K562 (cell line): Measurements from ENCODE around the gene GDF2. TPM values are rescaled to one million over a fixed set of nuclear protein-coding genes. Genes with fewer than 3 reads are reported as not detected.
A peak's percentile ranks its signal among the peaks of the same experiment; 100 is the strongest.

Experiments used
- ATF7 ChIP-seq: fragments of 450-650 bp; IDR thresholded peaks from 2 replicates; pipeline ENCODE4 v1.7.1; 2014; ENCODE audit warnings: mild to moderate bottlenecking, moderate library complexity
- C11orf30 ChIP-seq: fragments of 450-650 bp; IDR thresholded peaks from 2 replicates; pipeline ENCODE4 v1.6.1; 2016; ENCODE audit warnings: low read depth, mild to moderate bottlenecking
- CC2D1A ChIP-seq: fragments of 450-650 bp; IDR thresholded peaks from 2 replicates; pipeline ENCODE4 v1.6.1; 2017; ENCODE audit warnings: mild to moderate bottlenecking
- CREB3L1 ChIP-seq: fragments of 450-650 bp; IDR thresholded peaks from 2 replicates; pipeline ENCODE4 v1.6.1; 2014; ENCODE audit warnings: low read depth, mild to moderate bottlenecking, moderate library complexity, borderline replicate concordance
- DNMT1 ChIP-seq: fragments of 450-650 bp; IDR thresholded peaks from 2 replicates; pipeline ENCODE4 v1.6.1; 2016; ENCODE audit warnings: antibody characterized with exemption, mild to moderate bottlenecking
- E2F3 ChIP-seq: fragments of 250-450 bp; sonication (Bioruptor Pico); IDR thresholded peaks from 2 replicates; pipeline ENCODE4 v1.4.0; 2020; ENCODE audit warnings: mild to moderate bottlenecking
- GTF2F1 ChIP-seq: IDR thresholded peaks from 2 replicates; pipeline ENCODE4 v1.6.1; 2011; ENCODE audit warnings: low read depth, low read length, improper control_type of control experiment
- HMGN3 ChIP-seq: IDR thresholded peaks from 2 replicates; pipeline ENCODE4 v1.6.1; 2011; ENCODE audit warnings: borderline replicate concordance, low read depth, mild to moderate bottlenecking, mixed read lengths, low read length; ENCODE audit not compliant: insufficient read length; ENCODE audit errors: extremely low read depth
- LARP7 ChIP-seq: fragments of 450-650 bp; IDR thresholded peaks from 2 replicates; pipeline ENCODE4 v1.6.1; 2016
- PPARD ChIP-seq: fragments of 250-450 bp; sonication (Bioruptor Pico); IDR thresholded peaks from 2 replicates; pipeline ENCODE4 v1.8.0; 2022; ENCODE audit warnings: inconsistent platforms, mild to moderate bottlenecking, moderate library complexity
- SIRT6 ChIP-seq: IDR thresholded peaks from one replicate; pipeline ENCODE4 v1.6.1; 2012; ENCODE audit warnings: low read depth, mild to moderate bottlenecking, control low read depth, inconsistent platforms, low read length, moderate library complexity
- ZNF140 ChIP-seq: fragments of 250-450 bp; sonication (Bioruptor Pico); IDR thresholded peaks from 2 replicates; pipeline ENCODE4 v1.8.0; 2021; ENCODE audit warnings: moderate library complexity, mild to moderate bottlenecking, inconsistent platforms
- ZNF644 ChIP-seq: fragments of 200-800 bp; sonication (Bioruptor generic); IDR thresholded peaks from 2 replicates; pipeline ENCODE4 v1.6.1; 2016; ENCODE audit warnings: low read depth, missing genetic modification characterization, missing compliant biosample characterization
- polyA plus RNA-seq, 8 experiments: library from polyadenylated mRNA; depleted of rRNA in 4 of 8; stranded (reverse) in 5 of 8; unstranded in 3 of 8; fragments of >200 nt; fragmentation: Nextera tagmentation in 2 of 8; fragmentation: Illumina TruSeq in 1 of 8; extraction: Ambion mirVana in 2 of 8; extraction: Trizol in 1 of 8; gene quantifications; 2 replicates each; pipeline versions ENCODE4 v1.2.1 to v1.2.3, GENCODE V29; 2011 to 2014; ENCODE audit warnings: inconsistent platforms in 1 of 8, missing spikeins in 1 of 8
- total RNA-seq, 7 experiments: library from RNA; depleted of rRNA in 6 of 7; stranded (reverse); fragments of >200 nt in 6 of 7; fragmentation: Illumina TruSeq in 2 of 7; extraction: Trizol in 2 of 7; gene quantifications; 2 replicates each; pipeline versions ENCODE4 v1.2.1 to v1.2.3, GENCODE V29; 2011 to 2021; ENCODE audit warnings: low replicate concordance in 1 of 7
- TF ChIP-seq, protein P1 (sequence below): sonication (generic); formaldehyde crosslinking; IDR thresholded peaks from 2 replicates; pipeline ENCODE4 v1.8.0; 2022; ENCODE audit warnings: mild to moderate bottlenecking, missing genetic modification reagents
- TF ChIP-seq, protein P2 (sequence below): sonication (generic); formaldehyde crosslinking; IDR thresholded peaks from 2 replicates; pipeline ENCODE4 v1.8.1; 2022; ENCODE audit warnings: missing genetic modification reagents
- TF ChIP-seq, protein P3 (sequence below): fragments of 150-350 bp; IDR thresholded peaks from 2 replicates; pipeline ENCODE4 v1.6.1; 2014; ENCODE audit warnings: low read depth, mild to moderate bottlenecking, low read length, borderline replicate concordance

Gene GDF2
- total and polyA plus RNA-seq, 9 of the 15 experiments (the other 6 are each of a cell fraction or from before 2014, with no cell fraction given) = 0.08 to 0.58 (median 0.27) TPM; not detected in 2

- TF ChIP-seq, protein P1, sequence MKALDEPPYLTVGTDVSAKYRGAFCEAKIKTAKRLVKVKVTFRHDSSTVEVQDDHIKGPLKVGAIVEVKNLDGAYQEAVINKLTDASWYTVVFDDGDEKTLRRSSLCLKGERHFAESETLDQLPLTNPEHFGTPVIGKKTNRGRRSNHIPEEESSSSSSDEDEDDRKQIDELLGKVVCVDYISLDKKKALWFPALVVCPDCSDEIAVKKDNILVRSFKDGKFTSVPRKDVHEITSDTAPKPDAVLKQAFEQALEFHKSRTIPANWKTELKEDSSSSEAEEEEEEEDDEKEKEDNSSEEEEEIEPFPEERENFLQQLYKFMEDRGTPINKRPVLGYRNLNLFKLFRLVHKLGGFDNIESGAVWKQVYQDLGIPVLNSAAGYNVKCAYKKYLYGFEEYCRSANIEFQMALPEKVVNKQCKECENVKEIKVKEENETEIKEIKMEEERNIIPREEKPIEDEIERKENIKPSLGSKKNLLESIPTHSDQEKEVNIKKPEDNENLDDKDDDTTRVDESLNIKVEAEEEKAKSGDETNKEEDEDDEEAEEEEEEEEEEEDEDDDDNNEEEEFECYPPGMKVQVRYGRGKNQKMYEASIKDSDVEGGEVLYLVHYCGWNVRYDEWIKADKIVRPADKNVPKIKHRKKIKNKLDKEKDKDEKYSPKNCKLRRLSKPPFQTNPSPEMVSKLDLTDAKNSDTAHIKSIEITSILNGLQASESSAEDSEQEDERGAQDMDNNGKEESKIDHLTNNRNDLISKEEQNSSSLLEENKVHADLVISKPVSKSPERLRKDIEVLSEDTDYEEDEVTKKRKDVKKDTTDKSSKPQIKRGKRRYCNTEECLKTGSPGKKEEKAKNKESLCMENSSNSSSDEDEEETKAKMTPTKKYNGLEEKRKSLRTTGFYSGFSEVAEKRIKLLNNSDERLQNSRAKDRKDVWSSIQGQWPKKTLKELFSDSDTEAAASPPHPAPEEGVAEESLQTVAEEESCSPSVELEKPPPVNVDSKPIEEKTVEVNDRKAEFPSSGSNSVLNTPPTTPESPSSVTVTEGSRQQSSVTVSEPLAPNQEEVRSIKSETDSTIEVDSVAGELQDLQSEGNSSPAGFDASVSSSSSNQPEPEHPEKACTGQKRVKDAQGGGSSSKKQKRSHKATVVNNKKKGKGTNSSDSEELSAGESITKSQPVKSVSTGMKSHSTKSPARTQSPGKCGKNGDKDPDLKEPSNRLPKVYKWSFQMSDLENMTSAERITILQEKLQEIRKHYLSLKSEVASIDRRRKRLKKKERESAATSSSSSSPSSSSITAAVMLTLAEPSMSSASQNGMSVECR (CRISPR knock-in tag) = no peak
- TF ChIP-seq LARP7 (no peak), ZNF140 (CRISPR knock-in tag) (no peak), HMGN3 (peak; percentile 75), ATF7 (peak; percentile 36; the same call in 1 of the 2 replicates), PPARD (CRISPR knock-in tag) (no peak), GTF2F1 (no peak), C11orf30 (no peak), ZNF644 (no peak), SIRT6 (no peak), CREB3L1 (no peak), DNMT1 (no peak), CC2D1A (peak; percentile 41; the same call in 1 of the 2 replicates), E2F3 (CRISPR knock-in tag) (no peak)
- TF ChIP-seq, protein P2, sequence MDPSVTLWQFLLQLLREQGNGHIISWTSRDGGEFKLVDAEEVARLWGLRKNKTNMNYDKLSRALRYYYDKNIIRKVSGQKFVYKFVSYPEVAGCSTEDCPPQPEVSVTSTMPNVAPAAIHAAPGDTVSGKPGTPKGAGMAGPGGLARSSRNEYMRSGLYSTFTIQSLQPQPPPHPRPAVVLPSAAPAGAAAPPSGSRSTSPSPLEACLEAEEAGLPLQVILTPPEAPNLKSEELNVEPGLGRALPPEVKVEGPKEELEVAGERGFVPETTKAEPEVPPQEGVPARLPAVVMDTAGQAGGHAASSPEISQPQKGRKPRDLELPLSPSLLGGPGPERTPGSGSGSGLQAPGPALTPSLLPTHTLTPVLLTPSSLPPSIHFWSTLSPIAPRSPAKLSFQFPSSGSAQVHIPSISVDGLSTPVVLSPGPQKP (CRISPR knock-in tag) = no peak
- TF ChIP-seq, protein P3, sequence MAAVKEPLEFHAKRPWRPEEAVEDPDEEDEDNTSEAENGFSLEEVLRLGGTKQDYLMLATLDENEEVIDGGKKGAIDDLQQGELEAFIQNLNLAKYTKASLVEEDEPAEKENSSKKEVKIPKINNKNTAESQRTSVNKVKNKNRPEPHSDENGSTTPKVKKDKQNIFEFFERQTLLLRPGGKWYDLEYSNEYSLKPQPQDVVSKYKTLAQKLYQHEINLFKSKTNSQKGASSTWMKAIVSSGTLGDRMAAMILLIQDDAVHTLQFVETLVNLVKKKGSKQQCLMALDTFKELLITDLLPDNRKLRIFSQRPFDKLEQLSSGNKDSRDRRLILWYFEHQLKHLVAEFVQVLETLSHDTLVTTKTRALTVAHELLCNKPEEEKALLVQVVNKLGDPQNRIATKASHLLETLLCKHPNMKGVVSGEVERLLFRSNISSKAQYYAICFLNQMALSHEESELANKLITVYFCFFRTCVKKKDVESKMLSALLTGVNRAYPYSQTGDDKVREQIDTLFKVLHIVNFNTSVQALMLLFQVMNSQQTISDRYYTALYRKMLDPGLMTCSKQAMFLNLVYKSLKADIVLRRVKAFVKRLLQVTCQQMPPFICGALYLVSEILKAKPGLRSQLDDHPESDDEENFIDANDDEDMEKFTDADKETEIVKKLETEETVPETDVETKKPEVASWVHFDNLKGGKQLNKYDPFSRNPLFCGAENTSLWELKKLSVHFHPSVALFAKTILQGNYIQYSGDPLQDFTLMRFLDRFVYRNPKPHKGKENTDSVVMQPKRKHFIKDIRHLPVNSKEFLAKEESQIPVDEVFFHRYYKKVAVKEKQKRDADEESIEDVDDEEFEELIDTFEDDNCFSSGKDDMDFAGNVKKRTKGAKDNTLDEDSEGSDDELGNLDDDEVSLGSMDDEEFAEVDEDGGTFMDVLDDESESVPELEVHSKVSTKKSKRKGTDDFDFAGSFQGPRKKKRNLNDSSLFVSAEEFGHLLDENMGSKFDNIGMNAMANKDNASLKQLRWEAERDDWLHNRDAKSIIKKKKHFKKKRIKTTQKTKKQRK = no peak
Measured at GRCh38 chr10:47322300-47323061, at the start of gene GDF2 (continued).
